ENCODE measurements around the gene PHC2. TPM values are rescaled to one million over a fixed set of nuclear protein-coding genes. Genes with fewer than 3 reads are reported as not detected.

Gene PHC2
- total and polyA plus RNA-seq, 2 of the 13 experiments (the other 11 are each of a cell fraction or from before 2014, with no cell fraction given) = 52.5 to 84.9 TPM

GRCh38 chr1:33354707-33355316, 76.1 kb downstream of the PHC2 start:
- Histone ChIP-seq H3K9me3 (ENCODE audit: low read length) (no peaks in the 10 kb centered on the region), H3K4me3 (replicated peaks in 1 of 3; ENCODE audit: insufficient read depth in 1 of 3, low read depth in 2 of 3, low read length in 3 of 3) (no peak overlapping the region), H3K4me1 (ENCODE audit: insufficient read depth, low read length) (peaks cover 35% of the 10 kb centered on the region), H2AFZ (ENCODE audit: low read length) (no peak overlapping the region), H4K20me1 (ENCODE audit: insufficient read depth, low read length) (no peaks in the 10 kb centered on the region), H3K27ac (ENCODE audit: extremely low read length, insufficient read depth, low read length) (no peak overlapping the region), H3K79me2 (ENCODE audit: insufficient read depth, low read length) (peaks cover 6% of the 10 kb centered on the region), H3K4me2 (ENCODE audit: low read depth, low read length) (no peak overlapping the region), H3K36me3 (replicated peaks in 1 of 2; ENCODE audit: control insufficient read depth in 1 of 2, insufficient read depth in 2 of 2, low read length in 2 of 2) (no peaks in the 10 kb centered on the region), H3K27me3 (ENCODE audit: control insufficient read depth in 1 of 2, insufficient read depth in 2 of 2, low read length in 2 of 2) (no peaks in the 10 kb centered on the region; a peak in 1 of 5 replicates), H3K9ac (ENCODE audit: insufficient read depth, low read depth, low read length) (no peak overlapping the region)
- no TSS peak for BruUV-seq (replicated peaks)
- TF ChIP-seq ARID5B (CRISPR knock-in tag; IDR thresholded peaks at IDR 0.05) (no peak), AGO2 (optimal IDR thresholded peaks at IDR 0.05; ENCODE audit: low read depth, low read length) (peak; percentile 58), ZNF660 (CRISPR knock-in tag; IDR thresholded peaks at IDR 0.05; ENCODE audit: borderline replicate concordance, low read depth) (no peak), JUNB (CRISPR knock-in tag; IDR thresholded peaks at IDR 0.05; ENCODE audit: borderline replicate concordance) (no peak), ZNF737 (CRISPR knock-in tag; IDR thresholded peaks at IDR 0.05; ENCODE audit: borderline replicate concordance) (no peak), ZNF687 (CRISPR knock-in tag; IDR thresholded peaks at IDR 0.05) (peak; percentile 13; the same call in 1 of the 2 replicates), MEF2D (CRISPR knock-in tag; IDR thresholded peaks at IDR 0.05) (no peak)
- in situ Hi-C loops (cut with HindIII; ENCODE audit: extremely low pct_ligation_motif_present, low pct_unique_long_range_greater_than_20kb) = no loop called here
- DNase-seq (ENCODE audit: low spot score) = no peak
- ChIA-PET CTCF (ENCODE audit: low intra/inter-chr PET ratio, low total read pairs) (no interaction called here), POLR2A (interaction anchor here (0.8 kb wide), 1 partner anchor 17 kb away, joined by 3 read pairs; no protein-coding TSS in a partner anchor)
- ATAC-seq = no peak
- intact Hi-C loops (cut with micrococcal nuclease; ENCODE audit: unreplicated experiment) = no loop called here
- FAIRE-seq = no peak
- 91% methylated on average over 8 of the region's 16 CpGs for WGBS (ENCODE audit: low lambda C conversion rate)

Data from HepG2 (cell line).